ENCODE results near the gene TRIM6. TPM values are rescaled to one million over a fixed set of nuclear protein-coding genes. Genes with fewer than 3 reads are reported as not detected.
"Not testable (repeated sequence)": the region's sequence is repeated elsewhere in the genome, so short reads cannot be mapped to it uniquely, and the experiment has no call there.

Gene TRIM6
- total and polyA plus RNA-seq, 8 donors, result 4.2 to 9.7 (median 6.1) TPM

- H3K36me3 ChIP-seq, result peaks cover 0 to 72% of the 10 kb centered on the region in 2 donors
- TF ChIP-seq CTCF (IDR thresholded peaks at IDR 0.05), result no peak
- DNase-seq, result no peak
- H3K27ac ChIP-seq, result no peak overlapping the region
- H3K27me3 ChIP-seq, result no peaks in the 10 kb centered on the region
- no peak for ATAC-seq
- H3K9me3 ChIP-seq, result no peaks in the 10 kb centered on the region
- no peak overlapping the region for H3K4me3 ChIP-seq
- H3K4me1 ChIP-seq, result no peaks in the 10 kb centered on the region
- intact Hi-C loops (cut with DNase I), result no loop called here
Observed at GRCh38 chr11:5639953-5640352, 43.5 kb downstream of the TRIM6 start.

- no peak for DNase-seq
- no peaks in the 10 kb centered on the region for H3K27me3 ChIP-seq
- ATAC-seq, result no peak
- peaks cover 0 to 45% of the 10 kb centered on the region in 2 donors for H3K36me3 ChIP-seq
- H3K4me3 ChIP-seq, result no peak overlapping the region
- no peaks in the 10 kb centered on the region for H3K4me1 ChIP-seq
- no peak for TF ChIP-seq CTCF (IDR thresholded peaks at IDR 0.05)
- no peak overlapping the region for H3K27ac ChIP-seq
- intact Hi-C loops (cut with DNase I), result no loop called here
- no peaks in the 10 kb centered on the region for H3K9me3 ChIP-seq
Observed at GRCh38 chr11:5643585-5643984, 47.1 kb downstream of the TRIM6 start.

- no peak for ATAC-seq
- intact Hi-C loops (cut with DNase I), result no loop called here
- peaks cover 0 to 34% of the 10 kb centered on the region in 2 donors for H3K36me3 ChIP-seq
Observed at GRCh38 chr11:5646139-5646538, 49.7 kb downstream of the TRIM6 start.

GRCh38 chr11:5655474-5655873 lies 59.0 kb downstream of the TRIM6 start:
- Histone ChIP-seq H3K27ac (no peak overlapping the region), H3K9me3 (peaks cover 0 to 9% of the 10 kb centered on the region in 2 donors), H3K27me3 (no peaks in the 10 kb centered on the region), H3K36me3 (peaks cover 0 to 4% of the 10 kb centered on the region in 2 donors), H3K4me3 (no peak overlapping the region), H3K4me1 (no peaks in the 10 kb centered on the region)
- DNase-seq (no peak), ATAC-seq (no peak)
- TF ChIP-seq CTCF (IDR thresholded peaks at IDR 0.05), result no peak
- intact Hi-C loops (cut with DNase I), result no loop called here

More at GRCh38 chr11:5646139-5646538, 49.7 kb downstream of the TRIM6 start:
- no peak for TF ChIP-seq CTCF (IDR thresholded peaks at IDR 0.05)
- no peak for DNase-seq
- Histone ChIP-seq H3K4me3 (no peak overlapping the region), H3K9me3 (no peaks in the 10 kb centered on the region), H3K27ac (no peak overlapping the region), H3K4me1 (no peaks in the 10 kb centered on the region), H3K27me3 (no peaks in the 10 kb centered on the region)

GRCh38 chr11:5656956-5657355 lies 60.5 kb downstream of the TRIM6 start:
- H3K36me3 ChIP-seq; ATAC-seq; H3K4me3 ChIP-seq; DNase-seq; H3K9me3 ChIP-seq; H3K4me1 ChIP-seq; H3K27ac ChIP-seq; H3K27me3 ChIP-seq; intact Hi-C loops (cut with DNase I): not testable (repeated sequence)

GRCh38 chr11:5658318-5658717 lies 61.9 kb downstream of the TRIM6 start:
- ATAC-seq (no peak), DNase-seq (no peak)
- Histone ChIP-seq H3K4me1 (no peaks in the 10 kb centered on the region), H3K36me3 (peaks cover 0 to 17% of the 10 kb centered on the region in 2 donors), H3K27ac (no peak overlapping the region), H3K4me3 (no peak overlapping the region), H3K9me3 (peaks cover 0 to 3% of the 10 kb centered on the region in 2 donors), H3K27me3 (no peaks in the 10 kb centered on the region)
- no peak for TF ChIP-seq CTCF (IDR thresholded peaks at IDR 0.05)
- intact Hi-C loops (cut with DNase I), result no loop called here
